A673 (cell line): ENCODE data around the gene MLPH.

ENCODE experiments used
- EZH2 ChIP-seq: fragments of 200-600 bp; sonication (generic); IDR thresholded peaks from 2 replicates; pipeline ENCODE4 v1.6.1; 2017; ENCODE audit warnings: borderline replicate concordance, low read depth, mild to moderate bottlenecking, mixed read lengths, antibody characterized with exemption, low read length; ENCODE audit not compliant: poor library complexity, severe bottlenecking
- TF ChIP-seq, protein P1 (sequence below): fragments of 300-800, 200-600 bp; sonication (generic); conservative IDR thresholded peaks from 2 replicates; pipeline ENCODE4 v1.5.1; 2017; ENCODE audit warnings: low read depth, mild to moderate bottlenecking, antibody characterized with exemption, low read length, moderate library complexity, mixed read lengths

DNA sequence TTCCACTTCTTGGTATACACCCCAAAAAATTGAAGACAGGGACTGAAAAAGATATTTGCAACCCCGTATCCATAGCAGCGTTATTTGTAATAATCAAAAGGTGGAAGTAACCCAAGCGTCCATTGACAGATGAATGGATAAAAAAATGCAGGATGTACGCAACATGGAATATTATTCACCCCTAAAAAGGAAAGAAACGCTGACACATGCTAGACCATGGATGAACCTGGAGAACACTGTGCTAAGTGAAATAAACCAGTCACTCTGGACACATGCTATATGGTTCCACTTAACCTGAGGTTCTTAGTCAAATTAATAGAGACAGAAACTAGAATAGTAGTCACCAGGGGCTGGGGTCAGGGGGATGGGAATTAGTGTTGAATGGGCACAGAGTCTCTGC lies 40.7 kb downstream of the MLPH start:
- TF ChIP-seq, protein P1, sequence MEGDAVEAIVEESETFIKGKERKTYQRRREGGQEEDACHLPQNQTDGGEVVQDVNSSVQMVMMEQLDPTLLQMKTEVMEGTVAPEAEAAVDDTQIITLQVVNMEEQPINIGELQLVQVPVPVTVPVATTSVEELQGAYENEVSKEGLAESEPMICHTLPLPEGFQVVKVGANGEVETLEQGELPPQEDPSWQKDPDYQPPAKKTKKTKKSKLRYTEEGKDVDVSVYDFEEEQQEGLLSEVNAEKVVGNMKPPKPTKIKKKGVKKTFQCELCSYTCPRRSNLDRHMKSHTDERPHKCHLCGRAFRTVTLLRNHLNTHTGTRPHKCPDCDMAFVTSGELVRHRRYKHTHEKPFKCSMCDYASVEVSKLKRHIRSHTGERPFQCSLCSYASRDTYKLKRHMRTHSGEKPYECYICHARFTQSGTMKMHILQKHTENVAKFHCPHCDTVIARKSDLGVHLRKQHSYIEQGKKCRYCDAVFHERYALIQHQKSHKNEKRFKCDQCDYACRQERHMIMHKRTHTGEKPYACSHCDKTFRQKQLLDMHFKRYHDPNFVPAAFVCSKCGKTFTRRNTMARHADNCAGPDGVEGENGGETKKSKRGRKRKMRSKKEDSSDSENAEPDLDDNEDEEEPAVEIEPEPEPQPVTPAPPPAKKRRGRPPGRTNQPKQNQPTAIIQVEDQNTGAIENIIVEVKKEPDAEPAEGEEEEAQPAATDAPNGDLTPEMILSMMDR: no peak
- no peak for TF ChIP-seq EZH2
